Liver (tissue), 9 donors: Measurements from ENCODE around the gene FKBP11. TPM values are rescaled to one million over a fixed set of nuclear protein-coding genes. Genes with fewer than 3 reads are reported as not detected.

Experiments
- DNase-seq: peaks from one replicate; pipeline ENCODE4 v3.0.0-alpha.2; 2017; ENCODE audit warnings: low spot score
- H3K27ac ChIP-seq, 2 donors: one replicate each; pipeline ENCODE4 v1.7.0; 2013; ENCODE audit warnings: inconsistent platforms in 2 of 2, low read length in 2 of 2, control low read depth in 1 of 2, low read depth in 1 of 2, mild to moderate bottlenecking in 1 of 2
- H3K27me3 ChIP-seq, 4 donors: one replicate each; pipeline versions ENCODE4 v1.6.1 to v1.7.0; 2013; ENCODE audit warnings: low read length in 3 of 4, inconsistent platforms in 1 of 4, mild to moderate bottlenecking in 1 of 4, moderate library complexity in 1 of 4; ENCODE audit not compliant: control insufficient read depth in 4 of 4, insufficient read depth in 4 of 4
- H3K36me3 ChIP-seq, 4 donors: one replicate each; pipeline versions ENCODE4 v1.6.1 to v1.7.0; 2013; ENCODE audit warnings: low read length in 3 of 4, mild to moderate bottlenecking in 3 of 4, low read depth in 1 of 4, moderate library complexity in 1 of 4; ENCODE audit not compliant: control insufficient read depth in 4 of 4, insufficient read depth in 3 of 4
- H3K4me1 ChIP-seq, 4 donors: one replicate each; pipeline versions ENCODE4 v1.6.1 to v1.7.0; 2013; ENCODE audit warnings: low read length in 3 of 4, mild to moderate bottlenecking in 3 of 4, moderate library complexity in 1 of 4; ENCODE audit not compliant: control insufficient read depth in 4 of 4, insufficient read depth in 4 of 4
- H3K4me3 ChIP-seq, 3 donors: one replicate each; pipeline versions ENCODE4 v1.6.1 to v1.7.0; 2013; ENCODE audit warnings: low read length in 3 of 3, control low read depth in 1 of 3, low read depth in 1 of 3, mild to moderate bottlenecking in 1 of 3
- H3K9ac ChIP-seq, 2 donors: one replicate each; pipeline ENCODE4 v1.7.0; 2013; ENCODE audit warnings: low read length in 2 of 2, mild to moderate bottlenecking in 2 of 2, moderate library complexity in 2 of 2, control low read depth in 1 of 2, low read depth in 1 of 2
- H3K9me3 ChIP-seq, 4 donors: one replicate each; pipeline versions ENCODE4 v1.6.1 to v1.7.0; 2013; ENCODE audit warnings: low read length in 3 of 4; ENCODE audit not compliant: control insufficient read depth in 4 of 4
- ATF3 ChIP-seq: IDR thresholded peaks from 2 replicates; pipeline ENCODE4 v1.6.1; 2016; ENCODE audit warnings: antibody characterized with exemption
- EGR1 ChIP-seq, 2 donors: IDR thresholded peaks; 2 replicates each; pipeline ENCODE4 v1.6.1; 2016 to 2018; ENCODE audit warnings: antibody characterized with exemption in 2 of 2, low read depth in 2 of 2
- FOXA1 ChIP-seq: IDR thresholded peaks from 2 replicates; pipeline ENCODE4 v1.6.1; 2016; ENCODE audit warnings: antibody characterized with exemption
- FOXA2 ChIP-seq: IDR thresholded peaks from 2 replicates; pipeline ENCODE4 v1.6.1; 2016; ENCODE audit warnings: antibody characterized with exemption
- HNF4G ChIP-seq: IDR thresholded peaks from 2 replicates; pipeline ENCODE4 v1.6.1; 2016; ENCODE audit warnings: antibody characterized with exemption
- JUND ChIP-seq, 2 donors: IDR thresholded peaks; 2 replicates each; pipeline ENCODE4 v1.6.1; 2016; ENCODE audit warnings: antibody characterized with exemption in 2 of 2
- MAX ChIP-seq: IDR thresholded peaks from 2 replicates; pipeline ENCODE4 v1.6.1; 2016; ENCODE audit warnings: antibody characterized with exemption
- RAD21 ChIP-seq, 2 donors: IDR thresholded peaks; 2 replicates each; pipeline ENCODE4 v1.6.1; 2016; ENCODE audit warnings: antibody characterized with exemption in 2 of 2, mild to moderate bottlenecking in 2 of 2
- REST ChIP-seq: IDR thresholded peaks from 2 replicates; pipeline ENCODE4 v1.6.1; 2016; ENCODE audit warnings: antibody characterized with exemption, mild to moderate bottlenecking
- RXRA ChIP-seq, 2 donors: IDR thresholded peaks; 2 replicates each; pipeline ENCODE4 v1.6.1; 2017 to 2018; ENCODE audit warnings: antibody characterized with exemption in 2 of 2, mild to moderate bottlenecking in 1 of 2
- SP1 ChIP-seq: IDR thresholded peaks from 2 replicates; pipeline ENCODE4 v1.6.1; 2018; ENCODE audit warnings: antibody characterized with exemption, mild to moderate bottlenecking
- TAF1 ChIP-seq: conservative IDR thresholded peaks from 2 replicates; pipeline ENCODE4 v1.6.1; 2016; ENCODE audit warnings: antibody characterized with exemption, mild to moderate bottlenecking
- YY1 ChIP-seq: IDR thresholded peaks from 2 replicates; pipeline ENCODE4 v1.6.1; 2016; ENCODE audit warnings: antibody characterized with exemption, mild to moderate bottlenecking
- ZBTB33 ChIP-seq: IDR thresholded peaks from 2 replicates; pipeline ENCODE4 v1.6.1; 2016; ENCODE audit warnings: antibody characterized with exemption
- WGBS: extraction: QIAGEN DNeasy Blood & Tissue Kit; methylation state at CpG from one replicate; pipeline ENCODE4 v1.1.7; 2013; 5-methylcytosine and 5-hydroxymethylcytosine counted together
- polyA plus RNA-seq, 2 donors: library from polyadenylated mRNA; stranded (reverse) in 1 of 2; unstranded in 1 of 2; fragments of 200-250 nt in 1 of 2; fragments of >200 nt in 1 of 2; fragmentation: Nextera tagmentation in 1 of 2; extraction: Ambion mirVana in 1 of 2; gene quantifications; one replicate each; pipeline versions ENCODE4 v1.2.1 to v1.2.3, GENCODE V29; 2013 to 2015
- total RNA-seq, 2 donors: library from RNA; depleted of rRNA; stranded (reverse); fragments of >200 nt; gene quantifications; one replicate each; pipeline ENCODE4 v1.2.3, GENCODE V29; 2014
- TF ChIP-seq, protein P1 (sequence below): fragments of 150-350 bp; IDR thresholded peaks from 2 replicates; pipeline ENCODE4 v1.5.1; 2017; ENCODE audit warnings: improper control_type of control experiment, low read depth, low read length; ENCODE audit not compliant: missing input control
- donor health status: healthy.
- donor health status: healthy.
- donor health status: healthy.
- donor health status: healthy.
- donor health status: healthy.

FKBP11 gene
- total and polyA plus RNA-seq, 4 donors, result 28.6 to 162 (median 64.9) TPM

GRCh38 chr12:48947727-48948126 lies 22.4 kb upstream of the FKBP11 start:
- DNase-seq, result no peak
- H3K27me3 ChIP-seq, result no peaks in the 10 kb centered on the region
- H3K27ac ChIP-seq, result no peak overlapping the region
- 86% methylated on average over 3 of the region's 3 CpGs for WGBS
- peaks cover 0 to 4% (median 0%) of the 10 kb centered on the region in 4 donors for H3K36me3 ChIP-seq
- no peak overlapping the region for H3K9ac ChIP-seq
- H3K4me3 ChIP-seq, result no peak overlapping the region
- TF ChIP-seq RXRA (IDR thresholded peaks at IDR 0.05), result no peak
- no peak for TF ChIP-seq ATF3
- no peak for TF ChIP-seq HNF4G
- TF ChIP-seq TAF1, result no peak
- TF ChIP-seq FOXA2, result no peak
- TF ChIP-seq JUND (IDR thresholded peaks at IDR 0.05), result no peak
- TF ChIP-seq, protein P1, sequence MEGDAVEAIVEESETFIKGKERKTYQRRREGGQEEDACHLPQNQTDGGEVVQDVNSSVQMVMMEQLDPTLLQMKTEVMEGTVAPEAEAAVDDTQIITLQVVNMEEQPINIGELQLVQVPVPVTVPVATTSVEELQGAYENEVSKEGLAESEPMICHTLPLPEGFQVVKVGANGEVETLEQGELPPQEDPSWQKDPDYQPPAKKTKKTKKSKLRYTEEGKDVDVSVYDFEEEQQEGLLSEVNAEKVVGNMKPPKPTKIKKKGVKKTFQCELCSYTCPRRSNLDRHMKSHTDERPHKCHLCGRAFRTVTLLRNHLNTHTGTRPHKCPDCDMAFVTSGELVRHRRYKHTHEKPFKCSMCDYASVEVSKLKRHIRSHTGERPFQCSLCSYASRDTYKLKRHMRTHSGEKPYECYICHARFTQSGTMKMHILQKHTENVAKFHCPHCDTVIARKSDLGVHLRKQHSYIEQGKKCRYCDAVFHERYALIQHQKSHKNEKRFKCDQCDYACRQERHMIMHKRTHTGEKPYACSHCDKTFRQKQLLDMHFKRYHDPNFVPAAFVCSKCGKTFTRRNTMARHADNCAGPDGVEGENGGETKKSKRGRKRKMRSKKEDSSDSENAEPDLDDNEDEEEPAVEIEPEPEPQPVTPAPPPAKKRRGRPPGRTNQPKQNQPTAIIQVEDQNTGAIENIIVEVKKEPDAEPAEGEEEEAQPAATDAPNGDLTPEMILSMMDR, result no peak
- TF ChIP-seq FOXA1, result no peak
- TF ChIP-seq SP1, result no peak
- no peak for TF ChIP-seq MAX
- no peak for TF ChIP-seq EGR1 (IDR thresholded peaks at IDR 0.05; ENCODE audit: low read depth in 2 of 2)
- no peak for TF ChIP-seq ZBTB33
- no peaks in the 10 kb centered on the region for H3K4me1 ChIP-seq
- no peaks in the 10 kb centered on the region for H3K9me3 ChIP-seq

DNA sequence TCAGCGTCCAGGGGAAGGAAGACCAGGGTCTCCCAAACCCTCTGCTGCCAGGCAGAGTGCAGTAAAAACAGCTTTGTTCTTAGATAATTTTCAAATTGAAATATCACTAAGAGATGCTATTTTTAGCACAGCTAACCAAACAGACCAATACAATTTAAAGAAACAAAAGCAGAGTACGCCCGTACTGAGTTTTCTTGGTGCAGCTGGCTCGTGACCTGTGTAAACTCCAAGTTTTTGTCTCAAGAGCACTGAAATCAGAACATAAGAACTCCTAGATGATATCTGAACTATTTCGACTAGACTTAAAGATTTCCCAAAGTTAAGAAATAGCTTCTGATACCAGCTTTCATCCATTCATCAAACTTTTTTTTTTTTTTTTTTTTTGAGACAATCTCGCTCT lies 21.7 kb upstream of the FKBP11 start:
- no peak for TF ChIP-seq TAF1
- no peak for TF ChIP-seq ATF3
- TF ChIP-seq YY1, result no peak
- TF ChIP-seq REST, result no peak
- TF ChIP-seq RXRA (IDR thresholded peaks at IDR 0.05), result no peak
- TF ChIP-seq ZBTB33, result no peak
- TF ChIP-seq, protein P1, result no peak
- no peak for TF ChIP-seq SP1
- no peak for TF ChIP-seq RAD21 (IDR thresholded peaks at IDR 0.05)
- TF ChIP-seq EGR1 (IDR thresholded peaks at IDR 0.05; ENCODE audit: low read depth in 2 of 2), result no peak
- DNase-seq, result no peak
- H3K27ac ChIP-seq, result no peak overlapping the region
- H3K4me3 ChIP-seq, result no peak overlapping the region
- 90% methylated on average over 6 of the region's 6 CpGs for WGBS
- H3K9ac ChIP-seq, result no peak overlapping the region
- H3K36me3 ChIP-seq, result peaks cover 0 to 4% (median 0%) of the 10 kb centered on the region in 4 donors
- no peaks in the 10 kb centered on the region for H3K9me3 ChIP-seq
- H3K27me3 ChIP-seq, result no peaks in the 10 kb centered on the region
- no peaks in the 10 kb centered on the region for H3K4me1 ChIP-seq
